Caco-2 (cell line): ENCODE measurements around the gene IQSEC3. TPM values are rescaled to one million over a fixed set of nuclear protein-coding genes. Genes with fewer than 3 reads are reported as not detected.

ENCODE experiments used
- BruUV-seq: library from RNA; stranded (reverse); fragments of 400-500 nt; replicated peaks from 2 replicates; lab custom pipeline; 2021; lab: Mats Ljungman, UMichigan
- CTCF ChIA-PET: fragments of 300-600 bp; sonication (Branson Sonifier 250); formaldehyde crosslinking; loops from one replicate; lab custom pipeline; 2022; ENCODE audit warnings: antibody characterized with exemption; lab: Charles Lee
- POLR2A ChIA-PET: fragments of 300-600 bp; sonication (Branson Sonifier 250); formaldehyde crosslinking; loops from one replicate; lab custom pipeline; 2022; ENCODE audit warnings: antibody characterized with exemption; lab: Charles Lee
- DNase-seq, 2 experiments: peaks; one replicate each; pipeline versions ENCODE4 v3.0.0 to v3.0.0-alpha.2; 2020 to 2022
- H3K27me3 ChIP-seq: replicated peaks from 2 replicates; pipeline ENCODE4 v1.6.0; 2011; ENCODE audit warnings: low read length; ENCODE audit not compliant: control insufficient read depth, insufficient read depth
- H3K36me3 ChIP-seq: 2 replicates; pipeline ENCODE4 v1.5.1; 2011; ENCODE audit warnings: low read length; ENCODE audit not compliant: control insufficient read depth, insufficient read depth
- H3K4me1 ChIP-seq: fragments of 250-450 bp; sonication (Bioruptor Pico); 2 replicates; pipeline ENCODE4 v1.5.1; 2020; ENCODE audit warnings: mild to moderate bottlenecking
- H3K4me3 ChIP-seq: 2 replicates; pipeline ENCODE4 v1.5.1; 2011; ENCODE audit warnings: low read depth, mild to moderate bottlenecking, control low read depth, low read length
- H3K9me3 ChIP-seq: fragments of 250-450 bp; sonication (Bioruptor Pico); 2 replicates; pipeline ENCODE4 v1.5.1; 2020; ENCODE audit warnings: mild to moderate bottlenecking, moderate library complexity
- H3K27ac Mint-ChIP-seq: one replicate; pipeline ENCODE4 v1.8.0; 2022; ENCODE audit warnings: mixed read lengths; ENCODE audit not compliant: unreplicated experiment
- H3K27me3 Mint-ChIP-seq: one replicate; pipeline ENCODE4 v1.8.0; 2022; ENCODE audit warnings: mixed read lengths; ENCODE audit not compliant: insufficient read depth, unreplicated experiment
- H3K36me3 Mint-ChIP-seq: one replicate; pipeline ENCODE4 v1.8.0; 2022; ENCODE audit warnings: mild to moderate bottlenecking, mixed read lengths; ENCODE audit not compliant: insufficient read depth, unreplicated experiment
- H3K4me1 Mint-ChIP-seq: one replicate; pipeline ENCODE4 v1.8.0; 2022; ENCODE audit warnings: low read depth, mixed read lengths; ENCODE audit not compliant: unreplicated experiment
- H3K4me3 Mint-ChIP-seq: one replicate; pipeline ENCODE4 v1.8.0; 2022; ENCODE audit warnings: mild to moderate bottlenecking, moderate library complexity, mixed read lengths; ENCODE audit not compliant: unreplicated experiment
- H3K9me3 Mint-ChIP-seq: one replicate; pipeline ENCODE4 v1.8.0; 2022; ENCODE audit warnings: mixed read lengths; ENCODE audit not compliant: unreplicated experiment
- intact Hi-C: fragments of 100-400 bp; cut with micrococcal nuclease; formaldehyde crosslinking; loops from one replicate; pipeline ENCODE4 v1.10.0; 2022; ENCODE audit not compliant: unreplicated experiment
- total RNA-seq: library from RNA; stranded (reverse); gene quantifications from 2 replicates; pipeline ENCODE4 v1.2.3, GENCODE V29; 2022
- TF ChIP-seq, protein P1 (sequence below), 2 experiments: fragments of 200-600 bp in 1 of 2; IDR thresholded peaks; 1 replicate in 1 of 2; 2 replicates in 1 of 2; pipeline versions ENCODE4 v1.5.1 to v1.8.0; 2011 to 2022; ENCODE audit warnings: antibody characterized with exemption in 1 of 2, control low read depth in 1 of 2, inconsistent platforms in 1 of 2, low read depth in 1 of 2, low read length in 1 of 2, mild to moderate bottlenecking in 1 of 2, moderate library complexity in 1 of 2; ENCODE audit not compliant: insufficient read depth in 1 of 2, severe bottlenecking in 1 of 2, unreplicated experiment in 1 of 2

IQSEC3 gene
- total RNA-seq, 1 experiment from 2014 or later, result 0.59 TPM

DNA sequence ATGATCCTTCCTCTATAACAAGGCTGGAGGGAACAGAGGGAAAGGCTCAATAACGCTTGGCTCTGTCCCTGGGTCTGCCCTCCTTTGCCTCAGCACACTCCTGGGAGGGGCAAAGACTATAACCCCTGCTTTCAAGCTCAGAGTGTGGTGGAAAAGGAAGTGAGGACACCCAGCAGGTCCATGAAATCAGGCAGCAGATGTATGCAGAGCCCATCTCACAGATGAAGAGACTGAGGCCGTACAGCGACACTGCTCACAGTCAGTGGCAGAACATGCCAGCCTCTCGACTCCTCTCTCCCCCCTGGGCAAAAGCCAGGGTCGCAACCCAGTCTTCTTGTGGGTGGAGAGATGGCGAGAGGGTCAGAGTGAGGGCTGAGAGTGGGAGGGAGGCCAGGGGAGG lies 107.6 kb downstream of the IQSEC3 start:
- Mint-ChIP-seq H3K4me3 (no peak overlapping the region), H3K9me3 (no peaks in the 10 kb centered on the region), H3K27ac (no peak overlapping the region), H3K27me3 (no peaks in the 10 kb centered on the region), H3K36me3 (no peaks in the 10 kb centered on the region), H3K4me1 (peaks cover 14% of the 10 kb centered on the region)
- intact Hi-C loops, result no loop called here
- ChIA-PET CTCF (no interaction called here), POLR2A (no interaction called here)
- H3K9me3 ChIP-seq, result no peaks in the 10 kb centered on the region
- H3K4me1 ChIP-seq, result peaks cover 12% of the 10 kb centered on the region
- no peak overlapping the region for H3K4me3 ChIP-seq
- no peak for DNase-seq
- no TSS peak for BruUV-seq
- H3K36me3 ChIP-seq, result no peaks in the 10 kb centered on the region
- TF ChIP-seq, protein P1, sequence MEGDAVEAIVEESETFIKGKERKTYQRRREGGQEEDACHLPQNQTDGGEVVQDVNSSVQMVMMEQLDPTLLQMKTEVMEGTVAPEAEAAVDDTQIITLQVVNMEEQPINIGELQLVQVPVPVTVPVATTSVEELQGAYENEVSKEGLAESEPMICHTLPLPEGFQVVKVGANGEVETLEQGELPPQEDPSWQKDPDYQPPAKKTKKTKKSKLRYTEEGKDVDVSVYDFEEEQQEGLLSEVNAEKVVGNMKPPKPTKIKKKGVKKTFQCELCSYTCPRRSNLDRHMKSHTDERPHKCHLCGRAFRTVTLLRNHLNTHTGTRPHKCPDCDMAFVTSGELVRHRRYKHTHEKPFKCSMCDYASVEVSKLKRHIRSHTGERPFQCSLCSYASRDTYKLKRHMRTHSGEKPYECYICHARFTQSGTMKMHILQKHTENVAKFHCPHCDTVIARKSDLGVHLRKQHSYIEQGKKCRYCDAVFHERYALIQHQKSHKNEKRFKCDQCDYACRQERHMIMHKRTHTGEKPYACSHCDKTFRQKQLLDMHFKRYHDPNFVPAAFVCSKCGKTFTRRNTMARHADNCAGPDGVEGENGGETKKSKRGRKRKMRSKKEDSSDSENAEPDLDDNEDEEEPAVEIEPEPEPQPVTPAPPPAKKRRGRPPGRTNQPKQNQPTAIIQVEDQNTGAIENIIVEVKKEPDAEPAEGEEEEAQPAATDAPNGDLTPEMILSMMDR (IDR thresholded peaks at IDR 0.05; ENCODE audit: insufficient read depth in 1 of 2, low read depth in 1 of 2, low read length in 1 of 2, severe bottlenecking in 1 of 2, unreplicated experiment in 1 of 2), result no peak
- H3K27me3 ChIP-seq, result no peaks in the 10 kb centered on the region

DNA sequence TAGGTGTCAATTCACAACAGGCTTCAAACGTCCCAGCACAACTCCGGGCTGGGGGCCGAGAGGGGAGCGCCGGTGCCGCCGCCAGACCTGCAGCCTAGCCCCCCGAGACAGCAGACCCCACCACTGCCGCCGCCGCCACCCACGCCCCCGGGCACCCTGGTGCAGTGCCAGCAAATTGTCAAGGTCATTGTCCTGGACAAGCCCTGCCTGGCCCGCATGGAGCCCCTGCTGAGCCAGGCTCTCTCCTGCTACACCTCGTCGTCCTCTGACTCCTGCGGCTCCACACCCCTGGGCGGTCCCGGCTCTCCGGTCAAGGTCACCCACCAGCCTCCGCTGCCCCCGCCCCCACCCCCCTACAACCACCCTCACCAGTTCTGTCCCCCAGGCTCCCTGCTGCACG lies 108.0 kb downstream of the IQSEC3 start:
- H3K27me3 ChIP-seq, result no peaks in the 10 kb centered on the region
- TF ChIP-seq, protein P1 (IDR thresholded peaks at IDR 0.05; ENCODE audit: insufficient read depth in 1 of 2, low read depth in 1 of 2, low read length in 1 of 2, severe bottlenecking in 1 of 2, unreplicated experiment in 1 of 2), result no peak
- H3K9me3 ChIP-seq, result no peaks in the 10 kb centered on the region
- intact Hi-C loops, result no loop called here
- no peak overlapping the region for H3K4me3 ChIP-seq
- peaks cover 12% of the 10 kb centered on the region for H3K4me1 ChIP-seq
- Mint-ChIP-seq H3K36me3 (no peaks in the 10 kb centered on the region), H3K27me3 (no peaks in the 10 kb centered on the region), H3K4me3 (no peak overlapping the region), H3K27ac (no peak overlapping the region), H3K9me3 (no peaks in the 10 kb centered on the region), H3K4me1 (peaks cover 14% of the 10 kb centered on the region)
- H3K36me3 ChIP-seq, result no peaks in the 10 kb centered on the region
- POLR2A ChIA-PET, result no interaction called here
- no peak for DNase-seq
- CTCF ChIA-PET, result no interaction called here
- no TSS peak for BruUV-seq

DNA sequence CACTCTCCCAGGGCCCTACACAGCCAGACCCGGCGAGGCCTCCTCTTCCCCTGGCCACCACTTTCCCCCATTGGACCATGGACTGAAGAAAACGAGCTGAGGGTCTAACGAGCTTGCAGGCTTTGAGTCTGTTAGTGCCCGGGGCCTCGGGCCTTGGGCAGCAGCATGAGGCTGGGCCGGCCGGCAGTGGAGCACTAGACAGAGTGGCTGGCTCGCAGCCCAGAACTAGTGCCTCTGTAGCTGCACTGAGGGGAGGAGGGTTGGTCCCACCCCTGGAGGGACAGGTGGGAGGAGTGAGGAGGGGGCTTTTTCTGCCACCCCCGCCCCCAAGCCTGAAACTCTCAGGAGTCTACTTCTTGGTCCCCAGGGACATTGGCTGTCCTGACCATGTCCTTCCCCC lies 108.7 kb downstream of the IQSEC3 start:
- H3K9me3 Mint-ChIP-seq, result no peaks in the 10 kb centered on the region
- BruUV-seq, result no TSS peak
- no peaks in the 10 kb centered on the region for H3K36me3 Mint-ChIP-seq
- H3K4me1 Mint-ChIP-seq, result peaks cover 14% of the 10 kb centered on the region
- H3K27me3 Mint-ChIP-seq, result no peaks in the 10 kb centered on the region
- TF ChIP-seq, protein P1 (IDR thresholded peaks at IDR 0.05; ENCODE audit: insufficient read depth in 1 of 2, low read depth in 1 of 2, low read length in 1 of 2, severe bottlenecking in 1 of 2, unreplicated experiment in 1 of 2), result no peak
- no peak overlapping the region for H3K4me3 Mint-ChIP-seq
- Histone ChIP-seq H3K27me3 (no peaks in the 10 kb centered on the region), H3K36me3 (no peaks in the 10 kb centered on the region), H3K4me3 (no peak overlapping the region), H3K4me1 (peaks cover 12% of the 10 kb centered on the region), H3K9me3 (no peaks in the 10 kb centered on the region)
- intact Hi-C loops, result no loop called here
- ChIA-PET POLR2A (no interaction called here), CTCF (interaction anchor here (0.5 kb wide), 1 partner anchor 38 kb away, joined by 3 read pairs; no protein-coding TSS in a partner anchor)
- no peak overlapping the region for H3K27ac Mint-ChIP-seq
- DNase-seq, result no peak
